ENCODE measurements around the gene CDK3. TPM values are rescaled to one million over a fixed set of nuclear protein-coding genes. Genes with fewer than 3 reads are reported as not detected.

CDK3 gene
- total and polyA plus RNA-seq, 2 donors (not counting 3 experiments of a cell fraction or from before 2014, with no cell fraction given), result 8.5 to 8.7 TPM

GRCh38 chr17:76014100-76014924 is 13.7 kb downstream of the CDK3 start:
- no TSS peak for BruUV-seq (replicated peaks)

DNA sequence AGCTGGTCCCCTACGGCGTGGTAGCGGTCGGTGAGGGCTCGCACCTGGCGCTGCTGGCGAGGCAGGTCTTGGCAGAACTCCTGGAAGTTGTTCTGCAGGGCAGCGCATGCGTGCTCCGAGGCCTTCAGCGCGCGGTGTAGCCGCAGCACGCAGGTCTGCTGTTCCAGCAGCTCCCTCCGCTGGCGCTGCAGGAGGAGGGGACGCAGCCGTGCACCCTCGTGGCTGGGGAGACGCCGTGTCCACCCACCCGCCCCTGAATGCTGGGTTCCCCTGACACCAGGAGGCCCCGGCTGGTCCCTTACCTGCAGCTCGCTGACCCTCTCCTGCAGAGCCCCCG is 14.2 kb downstream of the CDK3 start:
- H2AFZ ChIP-seq (ENCODE audit: low read depth, low read length), result no peak overlapping the region
- H3K9ac ChIP-seq (replicated peaks; ENCODE audit: extremely low read depth, insufficient read depth, low read length), result no peak overlapping the region
- dilution Hi-C loops (cut with MboI; ENCODE audit: extremely low pct_ligation_motif_present, low sequenced_read_pairs) (no loop called here), intact Hi-C loops (cut with micrococcal nuclease) (loop anchor here (5.0 to 10.0 kb wide), 4 partner anchors 62 to 260 kb away; partner anchors contain the start of gene ZACN)
- no peaks in the 10 kb centered on the region for H3K79me2 ChIP-seq (ENCODE audit: control insufficient read depth, insufficient read depth, low read length)
- no peaks in the 10 kb centered on the region for H3K4me1 ChIP-seq (ENCODE audit: control insufficient read depth, extremely low read depth, insufficient read depth, low read length)
- no peaks in the 10 kb centered on the region for H3K9me1 ChIP-seq (replicated peaks; ENCODE audit: control insufficient read depth, extremely low read depth, insufficient read depth, low read length)
- H3K4me3 ChIP-seq (replicated peaks in 1 of 3; ENCODE audit: insufficient read depth in 1 of 3, low read depth in 1 of 3, low read length in 3 of 3), result no peak overlapping the region
- H4K20me1 ChIP-seq (replicated peaks; ENCODE audit: control insufficient read depth, extremely low read depth, insufficient read depth, low read length), result no peaks in the 10 kb centered on the region
- no peak for DNase-seq (ENCODE audit: low read depth, low spot score)
- ChIA-PET POLR2A (no interaction called here), CTCF (interaction anchor here (1.0 to 3.4 kb wide), 40 partner anchors 9 to 285 kb away, joined by 3 to 31 read pairs (median 6); partner anchors contain the start of genes CDK3, EVPL, FBF1 and MRPL38)
- no TSS peak for BruUV-seq (replicated peaks)
- H3K27me3 ChIP-seq (ENCODE audit: control insufficient read depth in 2 of 2, insufficient read depth in 2 of 2, low read length in 2 of 2), result no peaks in the 10 kb centered on the region
- H3K36me3 ChIP-seq (ENCODE audit: control insufficient read depth in 2 of 2, extremely low read depth in 1 of 2, insufficient read depth in 2 of 2, low read length in 2 of 2), result no peaks in the 10 kb centered on the region
- no peaks in the 10 kb centered on the region for H3K9me3 ChIP-seq (replicated peaks; ENCODE audit: control insufficient read depth, insufficient read depth, low read length)
- no peak for FAIRE-seq
- TF ChIP-seq GATA2 (IDR thresholded peaks at IDR 0.05; ENCODE audit: insufficient read depth, insufficient read length, low read depth, low read length) (no peak), JUN (IDR thresholded peaks at IDR 0.05; ENCODE audit: borderline replicate concordance, insufficient read depth, insufficient read length, low read depth) (no peak), MYC (IDR thresholded peaks at IDR 0.05; ENCODE audit: low read depth, low read length) (no peak)
- H3K27ac ChIP-seq (ENCODE audit: insufficient read depth, low read depth, low read length), result no peak overlapping the region
- H3K4me2 ChIP-seq (ENCODE audit: insufficient read depth, low read length), result no peak overlapping the region

More at GRCh38 chr17:76014100-76014924, 13.7 kb downstream of the CDK3 start:
- DNase-seq (ENCODE audit: low read depth, low spot score) (peak; percentile 59), FAIRE-seq (peak; percentile 72)
- ChIA-PET CTCF (interaction anchor here (0.6 to 3.4 kb wide), 58 partner anchors 8 to 285 kb away, joined by 3 to 31 read pairs (median 5); partner anchors contain the start of genes CDK3, EVPL, EXOC7 and FBF1), POLR2A (no interaction called here)
- Histone ChIP-seq H2AFZ (ENCODE audit: low read depth, low read length) (no peak overlapping the region), H3K9me1 (replicated peaks; ENCODE audit: control insufficient read depth, extremely low read depth, insufficient read depth, low read length) (no peaks in the 10 kb centered on the region), H3K4me2 (ENCODE audit: insufficient read depth, low read length) (no peak overlapping the region), H3K36me3 (ENCODE audit: control insufficient read depth in 2 of 2, extremely low read depth in 1 of 2, insufficient read depth in 2 of 2, low read length in 2 of 2) (no peaks in the 10 kb centered on the region), H3K9ac (replicated peaks; ENCODE audit: extremely low read depth, insufficient read depth, low read length) (no peak overlapping the region), H3K4me1 (ENCODE audit: control insufficient read depth, extremely low read depth, insufficient read depth, low read length) (no peaks in the 10 kb centered on the region), H3K27me3 (ENCODE audit: control insufficient read depth in 2 of 2, insufficient read depth in 2 of 2, low read length in 2 of 2) (no peaks in the 10 kb centered on the region), H3K4me3 (replicated peaks in 1 of 3; ENCODE audit: insufficient read depth in 1 of 3, low read depth in 1 of 3, low read length in 3 of 3) (no peak overlapping the region), H3K27ac (ENCODE audit: insufficient read depth, low read depth, low read length) (no peak overlapping the region), H4K20me1 (replicated peaks; ENCODE audit: control insufficient read depth, extremely low read depth, insufficient read depth, low read length) (no peaks in the 10 kb centered on the region), H3K79me2 (ENCODE audit: control insufficient read depth, insufficient read depth, low read length) (no peaks in the 10 kb centered on the region), H3K9me3 (replicated peaks; ENCODE audit: control insufficient read depth, insufficient read depth, low read length) (no peaks in the 10 kb centered on the region)
- no peak for TF ChIP-seq JUN (IDR thresholded peaks at IDR 0.05; ENCODE audit: borderline replicate concordance, insufficient read depth, insufficient read length, low read depth)
- TF ChIP-seq, protein P1, sequence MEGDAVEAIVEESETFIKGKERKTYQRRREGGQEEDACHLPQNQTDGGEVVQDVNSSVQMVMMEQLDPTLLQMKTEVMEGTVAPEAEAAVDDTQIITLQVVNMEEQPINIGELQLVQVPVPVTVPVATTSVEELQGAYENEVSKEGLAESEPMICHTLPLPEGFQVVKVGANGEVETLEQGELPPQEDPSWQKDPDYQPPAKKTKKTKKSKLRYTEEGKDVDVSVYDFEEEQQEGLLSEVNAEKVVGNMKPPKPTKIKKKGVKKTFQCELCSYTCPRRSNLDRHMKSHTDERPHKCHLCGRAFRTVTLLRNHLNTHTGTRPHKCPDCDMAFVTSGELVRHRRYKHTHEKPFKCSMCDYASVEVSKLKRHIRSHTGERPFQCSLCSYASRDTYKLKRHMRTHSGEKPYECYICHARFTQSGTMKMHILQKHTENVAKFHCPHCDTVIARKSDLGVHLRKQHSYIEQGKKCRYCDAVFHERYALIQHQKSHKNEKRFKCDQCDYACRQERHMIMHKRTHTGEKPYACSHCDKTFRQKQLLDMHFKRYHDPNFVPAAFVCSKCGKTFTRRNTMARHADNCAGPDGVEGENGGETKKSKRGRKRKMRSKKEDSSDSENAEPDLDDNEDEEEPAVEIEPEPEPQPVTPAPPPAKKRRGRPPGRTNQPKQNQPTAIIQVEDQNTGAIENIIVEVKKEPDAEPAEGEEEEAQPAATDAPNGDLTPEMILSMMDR (IDR thresholded peaks at IDR 0.05; ENCODE audit: extremely low read depth in 1 of 2, insufficient read depth in 1 of 2, low read depth in 1 of 2, low read length in 2 of 2), result peak; percentile 89 to 99
- dilution Hi-C loops (cut with MboI; ENCODE audit: extremely low pct_ligation_motif_present, low sequenced_read_pairs), result no loop called here
- intact Hi-C loops (cut with micrococcal nuclease), result loop anchor here (5.0 to 10.0 kb wide), 4 partner anchors 63 to 260 kb away; partner anchors contain the start of gene ZACN
